ENCODE measurements around the gene CD63. TPM values are rescaled to one million over a fixed set of nuclear protein-coding genes. Genes with fewer than 3 reads are reported as not detected.
"Not testable (repeated sequence)": the region's sequence is repeated elsewhere in the genome, so short reads cannot be mapped to it uniquely, and the experiment has no call there.

The CD63 gene
- total RNA-seq, 6 donors from 2014 or later, result 399 to 1,448 (median 972) TPM

DNA sequence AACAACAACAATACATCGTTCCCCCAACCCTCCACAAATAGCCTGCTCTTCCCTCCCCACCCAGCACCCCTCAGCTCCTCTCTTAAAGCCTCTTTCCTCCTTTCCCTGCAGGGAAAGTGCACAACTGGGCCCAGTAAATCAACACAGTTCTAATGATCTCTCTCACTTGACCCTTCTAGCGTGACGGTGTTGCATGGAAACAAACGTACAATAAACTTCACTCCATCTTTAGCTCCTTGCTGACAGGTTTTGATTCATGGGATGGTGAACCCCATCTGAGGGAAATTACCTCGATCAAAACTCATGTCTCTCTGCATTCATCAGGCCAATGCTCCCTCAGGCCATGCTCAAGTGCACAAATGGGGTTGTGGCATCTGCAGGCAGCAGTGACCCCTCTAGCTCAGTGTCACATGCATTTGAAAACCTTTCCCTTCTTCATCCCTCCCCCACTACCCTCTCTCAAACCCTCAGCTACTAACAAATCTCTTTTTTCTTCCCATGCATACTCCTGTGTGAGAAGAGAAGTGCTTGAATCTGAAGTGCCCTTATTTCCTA lies 37.0 kb upstream of the CD63 start:
- peaks cover 0 to 60% (median 15%) of the 10 kb centered on the region in 4 donors for H3K36me3 ChIP-seq
- 84 to 91% methylated on average over 5 of the region's 5 CpGs for WGBS, 2 donors
- H3K4me3 ChIP-seq, result no peak overlapping the region
- no peaks in the 10 kb centered on the region for H3K27me3 ChIP-seq
- H3K27ac ChIP-seq, result no peak overlapping the region
- no peaks in the 10 kb centered on the region for H3K9me3 ChIP-seq
- no peak for DNase-seq
- ATAC-seq (ENCODE audit: low FRiP score in 2 of 2), result no peak
- no peak for TF ChIP-seq EP300 (IDR thresholded peaks at IDR 0.05)
- no peak for TF ChIP-seq POLR2AphosphoS5 (IDR thresholded peaks at IDR 0.05)
- no peak for TF ChIP-seq POLR2A (IDR thresholded peaks at IDR 0.05)
- TF ChIP-seq, protein P1, sequence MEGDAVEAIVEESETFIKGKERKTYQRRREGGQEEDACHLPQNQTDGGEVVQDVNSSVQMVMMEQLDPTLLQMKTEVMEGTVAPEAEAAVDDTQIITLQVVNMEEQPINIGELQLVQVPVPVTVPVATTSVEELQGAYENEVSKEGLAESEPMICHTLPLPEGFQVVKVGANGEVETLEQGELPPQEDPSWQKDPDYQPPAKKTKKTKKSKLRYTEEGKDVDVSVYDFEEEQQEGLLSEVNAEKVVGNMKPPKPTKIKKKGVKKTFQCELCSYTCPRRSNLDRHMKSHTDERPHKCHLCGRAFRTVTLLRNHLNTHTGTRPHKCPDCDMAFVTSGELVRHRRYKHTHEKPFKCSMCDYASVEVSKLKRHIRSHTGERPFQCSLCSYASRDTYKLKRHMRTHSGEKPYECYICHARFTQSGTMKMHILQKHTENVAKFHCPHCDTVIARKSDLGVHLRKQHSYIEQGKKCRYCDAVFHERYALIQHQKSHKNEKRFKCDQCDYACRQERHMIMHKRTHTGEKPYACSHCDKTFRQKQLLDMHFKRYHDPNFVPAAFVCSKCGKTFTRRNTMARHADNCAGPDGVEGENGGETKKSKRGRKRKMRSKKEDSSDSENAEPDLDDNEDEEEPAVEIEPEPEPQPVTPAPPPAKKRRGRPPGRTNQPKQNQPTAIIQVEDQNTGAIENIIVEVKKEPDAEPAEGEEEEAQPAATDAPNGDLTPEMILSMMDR (IDR thresholded peaks at IDR 0.05), result no peak
- no peaks in the 10 kb centered on the region for H3K4me1 ChIP-seq

DNA sequence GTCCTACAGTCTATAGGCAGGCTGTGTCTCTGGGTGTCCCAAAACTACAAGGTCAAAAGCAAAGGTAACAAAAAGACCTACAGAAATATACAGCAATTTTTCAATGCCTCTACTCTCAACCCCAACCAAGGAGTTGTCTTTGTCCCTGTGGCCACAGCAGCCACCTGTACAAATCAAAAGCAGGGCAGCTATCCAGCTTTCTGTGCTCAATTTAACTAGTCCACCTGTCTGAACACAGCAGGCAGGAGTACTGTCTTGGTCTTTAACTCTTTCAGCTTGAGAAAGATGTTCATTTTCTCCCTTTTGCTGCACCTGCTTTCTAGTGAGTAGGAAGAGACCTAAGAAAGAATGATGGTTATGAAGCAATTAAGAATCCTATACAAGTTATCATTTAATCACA lies 33.8 kb upstream of the CD63 start:
- Histone ChIP-seq H3K27ac (no peak overlapping the region), H3K27me3 (no peaks in the 10 kb centered on the region), H3K4me1 (no peaks in the 10 kb centered on the region), H3K4me3 (no peak overlapping the region), H3K9me3 (no peaks in the 10 kb centered on the region), H3K36me3 (peaks cover 20 to 66% (median 32%) of the 10 kb centered on the region in 4 donors)
- no peak for TF ChIP-seq EP300 (IDR thresholded peaks at IDR 0.05)
- no peak for TF ChIP-seq POLR2A (IDR thresholded peaks at IDR 0.05)
- no peak for TF ChIP-seq POLR2AphosphoS5 (IDR thresholded peaks at IDR 0.05)
- TF ChIP-seq, protein P1 (IDR thresholded peaks at IDR 0.05), result no peak
- DNase-seq, result no peak
- ATAC-seq (ENCODE audit: low FRiP score in 2 of 2), result no peak

DNA sequence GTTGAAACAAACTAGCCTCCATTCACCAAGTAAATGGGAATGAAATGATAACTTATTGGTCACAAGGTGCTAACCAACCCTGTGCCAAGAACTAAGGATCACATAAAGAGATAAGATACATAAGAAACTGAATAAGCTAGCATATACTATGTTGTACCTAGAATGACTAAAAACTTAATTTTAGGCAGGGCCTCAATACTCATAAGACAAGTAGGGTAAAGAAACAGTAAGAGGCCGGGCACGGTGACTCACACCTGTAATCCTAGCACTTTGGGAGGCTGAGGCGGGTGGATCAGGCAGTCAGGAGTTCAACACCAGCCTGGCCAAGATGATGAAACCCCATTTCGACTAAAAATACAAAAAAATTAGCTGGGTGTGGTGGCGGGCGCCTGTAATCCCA lies 31.9 kb upstream of the CD63 start:
- ATAC-seq (ENCODE audit: low FRiP score in 2 of 2) (no peak), DNase-seq (no peak)
- Histone ChIP-seq H3K4me1 (no peaks in the 10 kb centered on the region), H3K9me3 (no peaks in the 10 kb centered on the region), H3K36me3 (peaks cover 20 to 75% (median 46%) of the 10 kb centered on the region in 4 donors), H3K4me3 (no peak overlapping the region), H3K27ac (no peak overlapping the region), H3K27me3 (no peaks in the 10 kb centered on the region)
- no peak for TF ChIP-seq POLR2A (IDR thresholded peaks at IDR 0.05)
- TF ChIP-seq POLR2AphosphoS5 (IDR thresholded peaks at IDR 0.05), result no peak
- no peak for TF ChIP-seq EP300 (IDR thresholded peaks at IDR 0.05)
- TF ChIP-seq, protein P1 (IDR thresholded peaks at IDR 0.05), result no peak
- WGBS, 2 donors, result 91 to 96% methylated on average over 6 of the region's 6 CpGs

DNA sequence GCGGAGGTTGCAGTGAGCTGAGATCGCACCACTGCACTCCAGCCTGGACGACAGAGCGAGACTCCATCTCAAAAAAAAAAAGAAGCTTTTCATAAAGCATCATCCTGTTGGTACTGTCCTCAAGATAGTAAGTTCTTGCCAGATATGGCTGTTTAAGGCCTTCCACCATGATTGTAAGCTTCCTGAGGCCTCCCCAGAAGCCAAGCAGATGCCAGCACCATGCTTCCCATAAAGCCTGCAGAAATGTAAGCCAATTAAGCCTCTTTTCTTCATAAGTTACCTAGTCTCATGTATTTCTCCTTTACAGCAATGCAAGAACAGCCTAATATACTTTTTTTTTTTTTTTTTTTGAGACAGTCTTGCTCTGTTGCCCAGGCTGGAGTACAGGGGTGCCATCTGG lies 29.8 kb upstream of the CD63 start:
- not testable (repeated sequence) for ATAC-seq (ENCODE audit: low FRiP score in 2 of 2); H3K27me3 ChIP-seq; H3K9me3 ChIP-seq; H3K4me1 ChIP-seq; H3K4me3 ChIP-seq; H3K27ac ChIP-seq; DNase-seq
- H3K36me3 ChIP-seq, result peaks cover 16 to 83% (median 48%) of the 10 kb centered on the region in 4 donors
- 97% methylated on average over 4 of the region's 4 CpGs for WGBS, 2 donors

DNA sequence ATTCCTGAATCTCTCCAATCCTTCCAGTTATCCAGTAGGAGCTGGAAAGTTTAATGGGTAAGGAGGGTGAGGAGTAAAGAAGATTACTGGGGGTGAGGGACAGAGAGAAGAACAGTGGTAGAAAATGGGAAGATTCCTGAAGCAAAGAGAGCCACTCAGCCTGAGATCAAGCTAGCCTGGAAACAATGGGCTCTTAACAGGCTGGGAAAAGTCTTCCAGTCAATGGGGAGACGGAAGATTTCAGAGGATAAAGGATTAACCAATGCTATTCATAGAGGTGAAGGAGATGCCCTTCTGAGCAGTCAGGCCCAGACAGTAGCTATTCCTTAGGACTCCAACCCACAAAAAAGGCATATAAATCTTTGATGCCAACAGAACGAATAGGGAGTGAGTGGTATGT lies 28.9 kb upstream of the CD63 start:
- ATAC-seq (ENCODE audit: low FRiP score in 2 of 2) (no peak), DNase-seq (no peak)
- H3K27ac ChIP-seq, result no peak overlapping the region
- H3K4me1 ChIP-seq, result no peaks in the 10 kb centered on the region
- H3K9me3 ChIP-seq, result no peaks in the 10 kb centered on the region
- WGBS, 2 donors, result 83 to 93% methylated on average over 2 of the region's 2 CpGs
- H3K4me3 ChIP-seq, result no peak overlapping the region
- peaks cover 16 to 82% (median 52%) of the 10 kb centered on the region in 4 donors for H3K36me3 ChIP-seq
- TF ChIP-seq, protein P1 (IDR thresholded peaks at IDR 0.05), result no peak
- no peak for TF ChIP-seq EP300 (IDR thresholded peaks at IDR 0.05)
- TF ChIP-seq POLR2A (IDR thresholded peaks at IDR 0.05), result no peak
- no peak for TF ChIP-seq POLR2AphosphoS5 (IDR thresholded peaks at IDR 0.05)
- no peaks in the 10 kb centered on the region for H3K27me3 ChIP-seq
